HUES48 (cell line): ENCODE results near the gene STARD8.
"Not testable (repeated sequence)": the region's sequence is repeated elsewhere in the genome, so short reads cannot be mapped to it uniquely, and the experiment has no call there.

Experiments
- H3K27ac ChIP-seq: one replicate; pipeline ENCODE4 v1.7.0; 2013; ENCODE audit warnings: low read depth, low read length, inconsistent platforms
- H3K27me3 ChIP-seq: 2 replicates; pipeline ENCODE4 v1.6.1; 2013; ENCODE audit warnings: mild to moderate bottlenecking, low read length; ENCODE audit not compliant: control insufficient read depth, insufficient read depth
- H3K36me3 ChIP-seq: 2 replicates; pipeline ENCODE4 v1.6.1; 2013; ENCODE audit warnings: low read length; ENCODE audit not compliant: control insufficient read depth, insufficient read depth
- H3K4me1 ChIP-seq: 2 replicates; pipeline ENCODE4 v1.6.1; 2013; ENCODE audit warnings: mild to moderate bottlenecking, low read length; ENCODE audit not compliant: control insufficient read depth, insufficient read depth
- H3K4me3 ChIP-seq: 2 replicates; pipeline ENCODE4 v1.5.1; 2013; ENCODE audit warnings: mild to moderate bottlenecking, low read depth, low read length
- H3K9ac ChIP-seq: 2 replicates; pipeline ENCODE4 v1.6.1; 2013; ENCODE audit warnings: mild to moderate bottlenecking, low read depth, low read length, moderate library complexity
- H3K9me3 ChIP-seq: 2 replicates; pipeline ENCODE4 v1.6.1; 2013; ENCODE audit warnings: low read length; ENCODE audit not compliant: control insufficient read depth, insufficient read depth

The STARD8 gene

GRCh38 chrX:68676335-68676734 is 28.9 kb downstream of the STARD8 start:
- H3K9ac ChIP-seq: no peak overlapping the region
- H3K9me3 ChIP-seq: peaks cover 35% of the 10 kb centered on the region
- H3K27ac ChIP-seq: no peak overlapping the region
- no peaks in the 10 kb centered on the region for H3K27me3 ChIP-seq
- H3K4me3 ChIP-seq: no peak overlapping the region
- peaks cover 15% of the 10 kb centered on the region for H3K4me1 ChIP-seq
- H3K36me3 ChIP-seq: no peaks in the 10 kb centered on the region

- Histone ChIP-seq H3K4me1 (peaks cover 6% of the 10 kb centered on the region), H3K36me3 (no peaks in the 10 kb centered on the region), H3K27ac (no peak overlapping the region), H3K27me3 (no peaks in the 10 kb centered on the region), H3K9me3 (peaks cover 28% of the 10 kb centered on the region), H3K9ac (no peak overlapping the region), H3K4me3 (no peak overlapping the region)
Measured at GRCh38 chrX:68677998-68678397, 30.5 kb downstream of the STARD8 start.

- peaks cover 34% of the 10 kb centered on the region for H3K9me3 ChIP-seq
- H3K9ac ChIP-seq: no peak overlapping the region
- H3K4me1 ChIP-seq: peaks cover 5% of the 10 kb centered on the region; the same call in 1 of the 2 replicates
- H3K27me3 ChIP-seq: peaks cover 3% of the 10 kb centered on the region; the same call in 1 of the 2 replicates
- no peak overlapping the region for H3K4me3 ChIP-seq
- no peaks in the 10 kb centered on the region for H3K36me3 ChIP-seq
- no peak overlapping the region for H3K27ac ChIP-seq
Measured at GRCh38 chrX:68681443-68681941, 34.0 kb downstream of the STARD8 start.

GRCh38 chrX:68682790-68683189 is 35.3 kb downstream of the STARD8 start:
- Histone ChIP-seq H3K9ac (no peak overlapping the region), H3K27ac (no peak overlapping the region), H3K4me3 (no peak overlapping the region), H3K9me3 (peaks cover 35% of the 10 kb centered on the region), H3K27me3 (peaks cover 11% of the 10 kb centered on the region), H3K36me3 (no peaks in the 10 kb centered on the region), H3K4me1 (peaks cover 5% of the 10 kb centered on the region; the same call in 1 of the 2 replicates)

GRCh38 chrX:68683580-68683979 is 36.1 kb downstream of the STARD8 start:
- H3K9me3 ChIP-seq: peaks cover 37% of the 10 kb centered on the region
- peaks cover 11% of the 10 kb centered on the region for H3K27me3 ChIP-seq
- H3K9ac ChIP-seq: no peak overlapping the region
- H3K36me3 ChIP-seq: no peaks in the 10 kb centered on the region
- peaks cover 5% of the 10 kb centered on the region; the same call in 1 of the 2 replicates for H3K4me1 ChIP-seq
- H3K27ac ChIP-seq: no peak overlapping the region
- no peak overlapping the region for H3K4me3 ChIP-seq

GRCh38 chrX:68684291-68684918 is 36.9 kb downstream of the STARD8 start:
- H3K36me3 ChIP-seq: no peaks in the 10 kb centered on the region
- no peak overlapping the region for H3K4me3 ChIP-seq
- peaks cover 11% of the 10 kb centered on the region for H3K27me3 ChIP-seq
- peaks cover 5% of the 10 kb centered on the region; the same call in 1 of the 2 replicates for H3K4me1 ChIP-seq
- no peak overlapping the region for H3K27ac ChIP-seq
- no peak overlapping the region for H3K9ac ChIP-seq
- H3K9me3 ChIP-seq: peaks cover 32% of the 10 kb centered on the region

- Histone ChIP-seq H3K4me1 (peaks cover 5% of the 10 kb centered on the region; the same call in 1 of the 2 replicates), H3K4me3 (no peak overlapping the region), H3K27ac (no peak overlapping the region), H3K9me3 (peaks cover 27% of the 10 kb centered on the region), H3K27me3 (peaks cover 11% of the 10 kb centered on the region), H3K36me3 (no peaks in the 10 kb centered on the region), H3K9ac (no peak overlapping the region)
Measured at GRCh38 chrX:68684919-68685304, 37.4 kb downstream of the STARD8 start.

- peaks cover 5% of the 10 kb centered on the region; the same call in 1 of the 2 replicates for H3K4me1 ChIP-seq
- H3K27me3 ChIP-seq: peaks cover 11% of the 10 kb centered on the region
- H3K9ac ChIP-seq: no peak overlapping the region
- H3K9me3 ChIP-seq: peaks cover 22% of the 10 kb centered on the region
- no peaks in the 10 kb centered on the region for H3K36me3 ChIP-seq
- no peak overlapping the region for H3K27ac ChIP-seq
- peak overlapping the region; percentile 53 for H3K4me3 ChIP-seq
Measured at GRCh38 chrX:68685685-68686084, 38.2 kb downstream of the STARD8 start.

- peaks cover 11% of the 10 kb centered on the region for H3K27me3 ChIP-seq
- peaks cover 22% of the 10 kb centered on the region for H3K9me3 ChIP-seq
- no peak overlapping the region for H3K9ac ChIP-seq
- no peaks in the 10 kb centered on the region for H3K36me3 ChIP-seq
- no peak overlapping the region for H3K27ac ChIP-seq
- peaks cover 5% of the 10 kb centered on the region; the same call in 1 of the 2 replicates for H3K4me1 ChIP-seq
- H3K4me3 ChIP-seq: peak overlapping the region; percentile 53
Measured at GRCh38 chrX:68686097-68686977, 38.9 kb downstream of the STARD8 start.

GRCh38 chrX:68688931-68689330 is 41.5 kb downstream of the STARD8 start:
- peaks cover 31% of the 10 kb centered on the region for H3K9me3 ChIP-seq

More at GRCh38 chrX:68688931-68689330, 41.5 kb downstream of the STARD8 start:
- not testable (repeated sequence) for H3K27ac ChIP-seq, H3K4me3 ChIP-seq, H3K36me3 ChIP-seq, H3K4me1 ChIP-seq, H3K9ac ChIP-seq
- H3K27me3 ChIP-seq: peaks cover 12% of the 10 kb centered on the region
